Lung (tissue), 12 donors: ENCODE measurements around the gene HK1. TPM values are rescaled to one million over a fixed set of nuclear protein-coding genes. Genes with fewer than 3 reads are reported as not detected.

Source experiments
- ATAC-seq: fragments of 200-7000 bp; cut with Tn5 transposase; one replicate; pipeline ENCODE4 v1.9.1; 2020; ENCODE audit warnings: moderate number of reproducible peaks; ENCODE audit not compliant: insufficient read depth, low FRiP score
- DNase-seq, 3 donors: peaks; one replicate each; pipeline ENCODE4 v3.0.0-alpha.2; 2013 to 2017
- H3K27ac ChIP-seq, 2 donors: one replicate each; pipeline ENCODE4 v1.5.1; 2013; ENCODE audit warnings: mild to moderate bottlenecking in 2 of 2, moderate library complexity in 2 of 2, control low read depth in 1 of 2, inconsistent platforms in 1 of 2, low read depth in 1 of 2, low read length in 1 of 2
- H3K27me3 ChIP-seq, 3 donors: one replicate each; pipeline ENCODE4 v1.5.1; 2013; ENCODE audit warnings: low read length in 2 of 3; ENCODE audit not compliant: control insufficient read depth in 3 of 3, insufficient read depth in 3 of 3
- H3K36me3 ChIP-seq, 4 donors: one replicate each; pipeline ENCODE4 v1.5.1; 2013; ENCODE audit warnings: low read length in 4 of 4, mild to moderate bottlenecking in 1 of 4, moderate library complexity in 1 of 4; ENCODE audit not compliant: control insufficient read depth in 4 of 4, insufficient read depth in 4 of 4
- H3K4me1 ChIP-seq, 5 donors: one replicate each; pipeline ENCODE4 v1.5.1; 2013; ENCODE audit warnings: low read length in 5 of 5, mild to moderate bottlenecking in 2 of 5, moderate library complexity in 1 of 5; ENCODE audit not compliant: control insufficient read depth in 5 of 5, insufficient read depth in 5 of 5
- H3K4me3 ChIP-seq: one replicate; pipeline ENCODE4 v1.5.1; 2013; ENCODE audit warnings: mild to moderate bottlenecking, control low read depth, moderate library complexity
- H3K9ac ChIP-seq, 2 donors: one replicate each; pipeline ENCODE4 v1.5.1; 2013; ENCODE audit warnings: low read length in 2 of 2, control low read depth in 1 of 2; ENCODE audit not compliant: insufficient read depth in 1 of 2
- H3K9me3 ChIP-seq, 4 donors: one replicate each; pipeline ENCODE4 v1.5.1; 2013; ENCODE audit warnings: low read length in 3 of 4, mild to moderate bottlenecking in 1 of 4, moderate library complexity in 1 of 4; ENCODE audit not compliant: control insufficient read depth in 4 of 4, insufficient read depth in 3 of 4
- CTCF ChIP-seq: IDR thresholded peaks from 2 replicates; pipeline ENCODE4 v1.5.1; 2012; ENCODE audit warnings: mild to moderate bottlenecking; ENCODE audit errors: control extremely low read depth, extremely low read depth
- WGBS, 2 donors: extraction: QIAGEN DNeasy Blood & Tissue Kit; methylation state at CpG; one replicate each; pipeline ENCODE4 v1.1.7; 2013; 5-methylcytosine and 5-hydroxymethylcytosine counted together
- polyA plus RNA-seq, 2 donors: library from polyadenylated mRNA; stranded (reverse); fragments of 200-250 nt; gene quantifications; one replicate each; pipeline ENCODE4 v1.2.1, GENCODE V29; 2013
- total RNA-seq, 2 donors: library from RNA; depleted of rRNA in 1 of 2; stranded (reverse); fragments of >200 nt in 1 of 2; gene quantifications; one replicate each; pipeline ENCODE4 v1.2.1, GENCODE V29; 2014 to 2021
- donor health status: control.
- donor health status: control.
- donor health status: Bipolar disorder and iron deficiency.
- donor health status: healthy.
- donor health status: DM: yes; HTN: yes; CAD: no.

The HK1 gene
- total and polyA plus RNA-seq, 4 donors: 33.6 to 120 (median 78.0) TPM

GRCh38 chr10:69312528-69312927 lies 34.2 kb downstream of the HK1 start:
- ATAC-seq: no peak
- no peaks in the 10 kb centered on the region for H3K27me3 ChIP-seq
- no peak overlapping the region for H3K27ac ChIP-seq
- H3K9ac ChIP-seq: no peak overlapping the region
- TF ChIP-seq CTCF: no peak
- WGBS, 2 donors: 80 to 86% methylated on average over 4 of the region's 4 CpGs
- no peaks in the 10 kb centered on the region for H3K9me3 ChIP-seq
- DNase-seq: no peak
- no peak overlapping the region for H3K4me3 ChIP-seq
- no peaks in the 10 kb centered on the region for H3K36me3 ChIP-seq
- peaks cover 0 to 5% (median 0%) of the 10 kb centered on the region in 5 donors for H3K4me1 ChIP-seq

- H3K9ac ChIP-seq: no peak overlapping the region
- WGBS, 2 donors: 71 to 74% methylated on average over 3 of the region's 3 CpGs
- no peak overlapping the region for H3K4me3 ChIP-seq
- no peak for DNase-seq
- H3K27ac ChIP-seq: no peak overlapping the region
- H3K36me3 ChIP-seq: peaks cover 0 to 3% (median 0%) of the 10 kb centered on the region in 4 donors
- ATAC-seq: no peak
- H3K9me3 ChIP-seq: no peaks in the 10 kb centered on the region
- H3K4me1 ChIP-seq: peaks cover 4 to 16% (median 5%) of the 10 kb centered on the region in 5 donors
- no peaks in the 10 kb centered on the region for H3K27me3 ChIP-seq
- TF ChIP-seq CTCF: no peak
Observed at GRCh38 chr10:69315100-69315542, 36.8 kb downstream of the HK1 start.

- no peak for ATAC-seq
- Histone ChIP-seq H3K9me3 (no peaks in the 10 kb centered on the region), H3K9ac (no peak overlapping the region), H3K27me3 (no peaks in the 10 kb centered on the region), H3K4me1 (peaks cover 4 to 20% (median 10%) of the 10 kb centered on the region in 5 donors), H3K4me3 (no peak overlapping the region), H3K36me3 (peaks cover 0 to 3% (median 0%) of the 10 kb centered on the region in 4 donors), H3K27ac (no peak overlapping the region)
- no peak for DNase-seq
- 89 to 96% methylated on average over 6 of the region's 6 CpGs for WGBS, 2 donors
- TF ChIP-seq CTCF: no peak
Observed at GRCh38 chr10:69315610-69316312, 37.5 kb downstream of the HK1 start.
